Stimulated activated naive B cell treated with anti-CD40 and anti-IgM and Interleukin-4, amounts not matched to agents 10 μg/mL and 1 μg/mL and 100 μg/mL, for 72 hours (primary cell): ENCODE measurements around the gene CBR1.

Experiments
- ATAC-seq, 2 donors: fragments of 150-1000 bp; cut with Tn5 transposase; replicated peaks; 2 replicates each; pipeline ENCODE4 v1.10.0; 2021; ENCODE audit warnings: moderate library complexity in 1 of 2
- DNase-seq: peaks from one replicate; pipeline ENCODE4 v3.0.0; 2021
- H3K27ac Mint-ChIP-seq: one replicate; pipeline ENCODE4 v1.8.0; 2022; ENCODE audit warnings: mild to moderate bottlenecking, mixed read lengths
- H3K27me3 Mint-ChIP-seq, 2 donors: one replicate each; pipeline ENCODE4 v1.8.0; 2022; ENCODE audit warnings: mixed read lengths in 2 of 2
- H3K36me3 Mint-ChIP-seq, 2 donors: one replicate each; pipeline ENCODE4 v1.8.0; 2022; ENCODE audit warnings: mixed read lengths in 2 of 2, mild to moderate bottlenecking in 1 of 2
- H3K4me1 Mint-ChIP-seq, 2 donors: one replicate each; pipeline ENCODE4 v1.8.0; 2022; ENCODE audit warnings: mixed read lengths in 2 of 2, mild to moderate bottlenecking in 1 of 2
- H3K4me3 Mint-ChIP-seq, 2 donors: one replicate each; pipeline ENCODE4 v1.8.0; 2022; ENCODE audit warnings: mild to moderate bottlenecking in 2 of 2, mixed read lengths in 2 of 2, moderate library complexity in 1 of 2
- H3K9me3 Mint-ChIP-seq, 2 donors: one replicate each; pipeline ENCODE4 v1.8.0; 2022; ENCODE audit warnings: mixed read lengths in 2 of 2, mild to moderate bottlenecking in 1 of 2

CBR1 gene

GRCh38 chr21:36038701-36039497 lies 30.9 kb upstream of the CBR1 start:
- H3K9me3 Mint-ChIP-seq: no peaks in the 10 kb centered on the region
- peak overlapping the region; percentile 56 for H3K27ac Mint-ChIP-seq
- DNase-seq: no peak
- H3K36me3 Mint-ChIP-seq: peaks cover 36 to 57% of the 10 kb centered on the region in 2 donors
- peaks cover 2 to 11% of the 10 kb centered on the region in 2 donors for H3K4me1 Mint-ChIP-seq
- no peaks in the 10 kb centered on the region for H3K27me3 Mint-ChIP-seq
- no peak for ATAC-seq
- no peak overlapping the region for H3K4me3 Mint-ChIP-seq

DNA sequence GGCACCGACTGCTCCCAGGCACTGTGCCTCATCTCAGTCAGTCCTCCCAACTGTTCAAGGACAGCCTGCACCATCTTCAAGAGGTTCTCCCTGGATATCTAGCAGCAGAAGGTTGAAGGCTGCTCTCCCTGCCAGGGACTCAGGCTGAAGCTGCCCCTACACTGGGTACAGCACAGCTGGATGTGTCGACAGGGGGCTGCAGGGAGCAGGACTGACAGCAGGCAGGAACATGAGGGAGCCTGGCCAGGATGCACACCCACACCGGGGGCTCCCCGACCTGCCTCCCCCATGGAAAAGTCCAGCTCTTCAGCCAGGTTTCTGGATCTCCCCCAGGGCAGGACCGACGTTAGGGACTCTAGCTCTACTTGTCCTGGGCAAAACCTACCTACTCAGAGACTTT lies 30.0 kb upstream of the CBR1 start:
- Mint-ChIP-seq H3K27me3 (no peaks in the 10 kb centered on the region), H3K27ac (no peak overlapping the region), H3K4me3 (no peak overlapping the region), H3K9me3 (no peaks in the 10 kb centered on the region), H3K36me3 (peaks cover 41 to 67% of the 10 kb centered on the region in 2 donors), H3K4me1 (peaks cover 2 to 11% of the 10 kb centered on the region in 2 donors)
- ATAC-seq: no peak
- DNase-seq: no peak

GRCh38 chr21:36040389-36040788 lies 29.4 kb upstream of the CBR1 start:
- no peaks in the 10 kb centered on the region for H3K27me3 Mint-ChIP-seq
- no peak overlapping the region for H3K4me3 Mint-ChIP-seq
- no peak for DNase-seq
- peaks cover 2 to 11% of the 10 kb centered on the region in 2 donors for H3K4me1 Mint-ChIP-seq
- no peak overlapping the region for H3K27ac Mint-ChIP-seq
- no peaks in the 10 kb centered on the region for H3K9me3 Mint-ChIP-seq
- no peak for ATAC-seq
- H3K36me3 Mint-ChIP-seq: peaks cover 40 to 65% of the 10 kb centered on the region in 2 donors

DNA sequence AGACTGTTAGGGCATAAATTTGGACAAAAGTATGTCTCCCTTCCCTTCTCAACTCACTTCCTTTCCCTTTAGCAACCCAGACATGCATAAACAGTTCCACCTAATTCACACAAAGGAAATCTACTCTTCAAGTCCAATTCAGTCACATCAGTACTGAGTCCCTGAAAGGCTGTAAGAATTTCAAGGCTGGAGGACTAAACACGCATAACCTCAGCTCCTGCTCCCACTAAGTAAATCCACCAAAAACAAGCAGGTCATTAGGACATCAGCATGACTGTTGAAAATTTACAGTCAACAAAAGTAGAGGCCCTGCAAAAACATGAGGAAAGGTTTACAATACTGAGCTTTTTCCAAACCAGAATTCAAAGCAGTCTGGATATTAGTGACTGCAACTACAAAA lies 27.9 kb upstream of the CBR1 start:
- ATAC-seq (no peak), DNase-seq (no peak)
- Mint-ChIP-seq H3K4me1 (peaks cover 2 to 11% of the 10 kb centered on the region in 2 donors), H3K27me3 (no peaks in the 10 kb centered on the region), H3K27ac (no peak overlapping the region), H3K4me3 (no peak overlapping the region), H3K36me3 (peaks cover 29 to 52% of the 10 kb centered on the region in 2 donors), H3K9me3 (no peaks in the 10 kb centered on the region)

DNA sequence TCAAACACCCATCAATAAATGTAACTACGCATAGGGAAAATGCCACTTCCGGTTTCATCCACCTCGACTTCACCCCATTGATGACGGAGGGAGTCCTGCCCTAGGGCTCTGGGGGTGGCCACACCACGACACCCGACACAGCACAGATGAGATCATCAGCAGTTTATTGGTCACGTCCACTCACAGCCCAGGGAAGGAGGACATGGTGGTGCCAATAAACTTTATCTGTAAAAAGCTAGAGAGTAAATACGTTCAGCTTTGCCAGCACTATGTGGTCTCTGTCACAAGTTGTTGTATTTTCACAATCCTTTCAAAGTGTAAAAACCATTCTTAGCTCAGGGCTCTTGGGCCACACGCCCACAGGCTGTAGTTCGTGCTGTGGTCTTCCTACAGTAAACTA lies 25.8 kb upstream of the CBR1 start:
- Mint-ChIP-seq H3K27me3 (no peaks in the 10 kb centered on the region), H3K36me3 (peaks cover 30 to 58% of the 10 kb centered on the region in 2 donors), H3K4me1 (peaks cover 0 to 4% of the 10 kb centered on the region in 2 donors), H3K27ac (no peak overlapping the region), H3K9me3 (no peaks in the 10 kb centered on the region), H3K4me3 (no peak overlapping the region)
- ATAC-seq (no peak), DNase-seq (no peak)

DNA sequence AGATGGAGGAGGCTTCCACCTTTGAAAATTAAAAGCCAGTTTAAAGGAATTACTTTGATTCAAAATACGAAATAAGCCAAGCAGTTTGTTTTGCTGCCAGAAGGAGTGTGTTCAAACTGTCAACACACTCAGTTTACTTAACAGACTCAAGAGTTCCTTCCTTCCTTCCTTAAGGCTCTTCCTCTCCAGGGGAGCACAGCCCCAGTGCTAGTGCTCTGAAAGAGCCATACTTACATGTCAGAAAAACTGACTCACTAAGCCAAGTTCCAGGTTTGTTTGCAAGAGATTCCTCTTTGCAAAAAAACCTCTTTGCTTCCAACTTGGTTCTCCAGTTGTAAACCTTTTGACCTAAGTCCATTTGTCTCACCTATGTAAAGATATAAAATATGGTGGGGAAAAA lies 23.8 kb upstream of the CBR1 start:
- Mint-ChIP-seq H3K4me1 (no peaks in the 10 kb centered on the region), H3K27me3 (no peaks in the 10 kb centered on the region), H3K36me3 (peaks cover 40 to 65% of the 10 kb centered on the region in 2 donors), H3K27ac (no peak overlapping the region), H3K4me3 (no peak overlapping the region), H3K9me3 (no peaks in the 10 kb centered on the region)
- ATAC-seq (no peak), DNase-seq (no peak)

- Mint-ChIP-seq H3K4me1 (no peaks in the 10 kb centered on the region), H3K9me3 (no peaks in the 10 kb centered on the region), H3K36me3 (peaks cover 42 to 62% of the 10 kb centered on the region in 2 donors), H3K27ac (no peak overlapping the region), H3K27me3 (no peaks in the 10 kb centered on the region), H3K4me3 (no peak overlapping the region)
- no peak for DNase-seq
- no peak for ATAC-seq
These were observed 22.7 kb upstream of the CBR1 start for GRCh38 chr21:36047139-36047538.

GRCh38 chr21:36048357-36048756 lies 21.5 kb upstream of the CBR1 start:
- Mint-ChIP-seq H3K4me1 (no peaks in the 10 kb centered on the region), H3K4me3 (no peak overlapping the region), H3K27ac (no peak overlapping the region), H3K9me3 (no peaks in the 10 kb centered on the region), H3K36me3 (peaks cover 42 to 60% of the 10 kb centered on the region in 2 donors), H3K27me3 (no peaks in the 10 kb centered on the region)
- no peak for ATAC-seq
- DNase-seq: no peak

- no peak for ATAC-seq
- Mint-ChIP-seq H3K36me3 (peaks cover 45 to 69% of the 10 kb centered on the region in 2 donors), H3K4me3 (no peak overlapping the region), H3K27ac (no peak overlapping the region), H3K27me3 (no peaks in the 10 kb centered on the region), H3K4me1 (peaks cover under 1 to 10% of the 10 kb centered on the region in 2 donors), H3K9me3 (no peaks in the 10 kb centered on the region)
- no peak for DNase-seq
These were observed 16.7 kb upstream of the CBR1 start for GRCh38 chr21:36052860-36053714.

DNA sequence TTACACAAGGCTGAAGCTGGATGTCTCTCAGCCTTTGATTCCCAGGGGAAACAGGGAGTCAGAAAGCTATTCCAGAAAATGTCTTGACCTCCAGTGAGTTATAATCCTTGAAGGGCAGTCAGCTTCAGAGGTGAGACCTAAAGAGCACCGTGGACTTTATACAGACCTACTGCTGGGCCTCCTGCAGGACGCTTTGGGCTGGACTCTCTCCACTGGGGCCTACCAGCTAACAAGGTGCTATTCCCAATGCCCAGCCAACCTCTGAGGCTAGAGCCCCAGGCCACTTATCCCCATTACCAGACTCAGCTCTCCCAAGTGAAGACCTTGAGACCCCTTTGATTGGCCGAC lies 16.1 kb upstream of the CBR1 start:
- Mint-ChIP-seq H3K36me3 (peaks cover 42 to 66% of the 10 kb centered on the region in 2 donors), H3K4me3 (no peak overlapping the region), H3K27ac (no peak overlapping the region), H3K9me3 (no peaks in the 10 kb centered on the region), H3K27me3 (no peaks in the 10 kb centered on the region), H3K4me1 (peaks cover 2 to 14% of the 10 kb centered on the region in 2 donors)
- DNase-seq: no peak
- ATAC-seq: no peak

DNA sequence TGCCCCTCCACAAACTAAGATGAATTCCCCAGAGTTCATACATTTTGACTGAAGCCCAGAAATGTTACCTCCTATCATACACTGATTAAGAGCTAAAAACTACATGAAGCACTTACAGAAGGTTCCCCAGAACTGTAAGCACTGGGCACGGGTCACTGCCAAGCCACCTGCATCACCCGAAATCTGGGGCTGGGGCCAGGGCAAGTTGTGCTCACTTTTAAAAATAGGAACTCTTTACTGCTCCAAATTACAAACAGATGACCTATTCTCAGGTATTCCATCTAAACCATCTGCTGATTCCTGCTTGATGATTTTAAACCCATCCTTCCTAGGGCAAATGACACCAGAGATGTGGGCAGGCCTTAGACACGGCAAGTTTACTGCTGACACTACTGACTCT lies 14.3 kb upstream of the CBR1 start:
- no peak overlapping the region for H3K4me3 Mint-ChIP-seq
- peaks cover 32 to 51% of the 10 kb centered on the region in 2 donors for H3K36me3 Mint-ChIP-seq
- DNase-seq (no peak), ATAC-seq (no peak)
- H3K9me3 Mint-ChIP-seq: no peaks in the 10 kb centered on the region
- H3K4me1 Mint-ChIP-seq: peaks cover 3 to 19% of the 10 kb centered on the region in 2 donors
- H3K27ac Mint-ChIP-seq: no peak overlapping the region
- no peaks in the 10 kb centered on the region for H3K27me3 Mint-ChIP-seq

GRCh38 chr21:36059823-36060158 lies 10.0 kb upstream of the CBR1 start:
- peak; percentile 50 to 58 for ATAC-seq
- Mint-ChIP-seq H3K36me3 (peaks cover 18 to 30% of the 10 kb centered on the region in 2 donors), H3K4me3 (peak overlapping the region; percentile 92 to 93), H3K27ac (peak overlapping the region; percentile 98), H3K4me1 (peaks cover 3 to 15% of the 10 kb centered on the region in 2 donors), H3K9me3 (no peaks in the 10 kb centered on the region), H3K27me3 (peaks cover 4 to 9% of the 10 kb centered on the region in 2 donors)
- peak; percentile 41 for DNase-seq

DNA sequence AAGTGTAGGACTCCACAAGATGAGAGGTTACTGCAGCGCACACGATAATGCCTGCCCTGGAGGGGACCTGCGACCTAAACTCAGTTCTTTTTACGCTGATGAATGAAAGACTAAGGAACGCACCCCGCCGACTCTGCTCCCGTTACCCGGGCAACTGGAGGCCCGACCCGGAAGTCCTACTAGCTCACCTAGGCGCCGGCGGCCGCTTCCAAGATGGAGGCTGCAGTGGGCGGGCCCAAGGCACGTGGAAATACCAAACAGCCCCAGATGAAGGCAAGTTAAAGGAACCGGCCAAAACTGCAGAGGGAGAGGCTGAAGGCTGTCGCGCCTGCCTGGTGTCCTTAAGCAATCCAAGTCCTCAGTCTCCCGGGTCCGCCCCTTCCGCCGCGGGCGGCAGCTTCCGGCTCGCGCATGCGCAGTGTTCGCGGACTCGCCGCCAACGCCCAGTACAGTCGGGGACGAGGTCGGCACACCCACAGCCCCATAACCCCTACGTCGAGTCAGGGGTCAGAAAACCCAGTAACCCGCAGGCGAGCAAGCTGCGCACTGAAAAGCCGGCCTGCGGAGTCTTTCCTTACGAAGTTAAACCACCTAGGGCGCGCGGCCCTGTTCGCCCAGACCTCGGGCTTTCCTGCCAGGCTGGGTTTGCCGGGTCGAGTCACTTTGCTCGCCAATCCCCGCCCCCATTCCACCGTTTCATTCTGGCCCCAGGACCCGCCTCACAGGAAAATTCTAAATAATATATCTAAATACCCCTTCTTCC lies 9.5 kb upstream of the CBR1 start, which contains the start of gene SETD4:
SETD4 (minus strand) TSS at position 368 of the 763 bp plus-strand sequence. CDS start 1,638 bp downstream, outside the sequence.
- H3K27me3 Mint-ChIP-seq: peaks cover 4 to 9% of the 10 kb centered on the region in 2 donors
- H3K36me3 Mint-ChIP-seq: peaks cover 16 to 25% of the 10 kb centered on the region in 2 donors
- peak within 1 kb of the TSS; percentile 92 to 93 for H3K4me3 Mint-ChIP-seq
- H3K4me1 Mint-ChIP-seq: peaks cover 3 to 15% of the 10 kb centered on the region in 2 donors
- peak within 1 kb of the TSS; percentile 98 for H3K27ac Mint-ChIP-seq
- ATAC-seq: peak; percentile 89 to 91
- DNase-seq: peak; percentile 92
- no peaks in the 10 kb centered on the region for H3K9me3 Mint-ChIP-seq

DNA sequence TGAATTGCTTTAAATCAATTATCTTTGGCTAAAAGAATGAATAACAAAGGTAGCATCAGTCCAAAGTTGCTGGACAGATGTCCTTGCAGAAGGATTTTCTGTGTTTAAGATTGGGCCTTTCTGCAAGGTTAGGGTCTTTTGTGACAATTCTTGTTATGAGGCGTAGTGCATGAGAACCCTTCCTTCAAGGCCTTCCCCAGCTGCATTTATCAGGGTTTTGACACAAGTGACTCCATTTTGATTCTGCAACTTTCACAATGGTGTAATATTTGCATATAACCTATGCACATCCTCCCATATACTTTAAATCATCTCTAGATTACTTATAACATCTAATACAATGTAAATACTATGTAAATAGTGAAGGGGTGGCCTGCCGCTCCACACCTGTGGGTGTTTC lies 8.4 kb upstream of the CBR1 start:
- H3K4me1 Mint-ChIP-seq: peaks cover 6 to 21% of the 10 kb centered on the region in 2 donors
- peaks cover 4 to 9% of the 10 kb centered on the region in 2 donors for H3K27me3 Mint-ChIP-seq
- H3K9me3 Mint-ChIP-seq: no peaks in the 10 kb centered on the region
- no peak overlapping the region for H3K27ac Mint-ChIP-seq
- H3K36me3 Mint-ChIP-seq: peaks cover 13 to 18% of the 10 kb centered on the region in 2 donors
- no peak for ATAC-seq
- H3K4me3 Mint-ChIP-seq: no peak overlapping the region
- DNase-seq: no peak
